GM21423 (cell line): Measurements from ENCODE around the gene SSR1.
"Not testable (repeated sequence)": the region's sequence is repeated elsewhere in the genome, so short reads cannot be mapped to it uniquely, and the experiment has no call there.

Experiments used
- ATAC-seq: cut with Tn5 transposase; IDR thresholded peaks from one replicate; pipeline ENCODE4 v1.9.1; 2021; ENCODE audit warnings: mild to moderate bottlenecking, moderate library complexity; ENCODE audit not compliant: unreplicated experiment

Gene SSR1

DNA sequence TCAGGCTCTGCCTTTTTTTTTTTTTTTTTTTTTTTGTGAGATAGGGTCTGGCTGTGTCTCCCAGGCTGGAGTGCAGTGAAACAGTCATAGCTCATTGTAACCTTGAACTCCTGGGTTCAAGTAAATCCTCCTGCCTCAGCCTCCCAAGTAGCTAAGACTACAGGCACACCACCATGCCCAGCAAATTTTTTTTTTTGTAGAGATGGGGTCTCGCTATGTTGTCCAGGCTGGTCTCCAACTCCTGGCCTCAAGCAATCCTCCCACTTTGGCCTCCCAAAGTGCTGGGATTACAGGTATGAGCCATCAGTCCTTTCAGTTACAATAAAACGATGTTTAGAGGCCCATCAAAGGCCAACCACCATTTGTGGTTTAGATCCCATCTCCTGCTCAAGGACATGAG lies 6.4 kb upstream of the SSR1 start:
- not testable (repeated sequence) for ATAC-seq

DNA sequence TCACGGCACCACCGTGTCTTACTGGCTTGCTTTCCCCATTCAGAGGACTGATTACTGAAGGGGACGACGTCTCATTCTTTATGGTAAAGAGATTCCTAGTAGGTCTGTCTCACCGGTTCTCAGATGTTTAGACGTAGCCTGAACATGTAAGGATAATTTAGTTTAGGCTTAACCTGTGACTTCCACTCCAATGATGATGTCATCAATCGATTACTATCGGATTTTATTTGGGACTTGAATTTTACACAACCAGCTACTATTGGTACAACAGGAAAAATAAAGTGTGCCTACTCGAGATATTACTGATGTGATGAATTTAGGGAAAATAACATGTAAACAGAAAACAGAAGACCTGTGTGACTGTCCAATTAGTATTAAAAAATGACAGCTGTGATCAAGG lies 4.5 kb upstream of the SSR1 start:
- ATAC-seq, result no peak

DNA sequence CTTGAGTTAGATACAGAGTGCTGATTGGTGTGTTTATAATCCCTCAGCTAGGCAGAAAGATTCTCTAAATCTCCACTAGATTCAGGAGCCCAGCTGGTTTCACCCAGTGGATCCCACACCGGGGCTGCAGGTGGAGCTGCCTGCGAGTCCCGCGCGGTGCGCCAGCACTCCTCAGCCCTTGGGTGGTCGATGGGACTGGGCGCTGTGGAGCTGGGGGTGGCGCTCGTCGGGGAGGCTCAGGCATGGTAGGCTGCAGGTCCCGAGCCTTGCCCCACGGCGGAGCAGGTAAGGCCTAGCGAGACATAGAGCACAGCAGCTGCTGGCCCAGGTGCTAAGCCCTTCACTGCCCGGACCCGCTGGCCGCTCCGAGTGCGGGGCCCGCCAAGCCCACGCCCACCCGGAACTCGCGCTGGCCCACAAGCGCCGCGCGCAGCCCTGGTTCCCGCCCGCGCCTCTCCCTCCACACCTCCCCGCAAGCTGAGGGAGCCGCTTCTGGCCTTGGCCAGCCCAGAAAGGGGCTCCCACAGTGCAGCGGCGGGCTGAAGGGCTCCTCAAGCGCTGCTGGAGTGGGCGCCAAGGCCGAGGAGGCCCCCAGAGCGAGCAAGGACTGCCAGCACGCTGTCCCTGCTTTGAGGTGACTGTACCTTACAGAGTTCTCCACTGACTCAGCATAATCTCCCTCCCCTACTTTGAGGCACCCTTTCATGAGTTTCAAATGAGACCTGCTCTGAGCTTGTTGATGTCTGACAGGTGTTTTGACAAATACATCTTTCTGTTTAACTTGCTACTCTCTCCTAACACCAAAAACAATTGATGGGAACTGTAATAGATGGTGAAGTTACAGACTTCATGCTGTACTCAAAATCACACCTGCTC lies 3.9 kb upstream of the SSR1 start:
- ATAC-seq, result no peak

DNA sequence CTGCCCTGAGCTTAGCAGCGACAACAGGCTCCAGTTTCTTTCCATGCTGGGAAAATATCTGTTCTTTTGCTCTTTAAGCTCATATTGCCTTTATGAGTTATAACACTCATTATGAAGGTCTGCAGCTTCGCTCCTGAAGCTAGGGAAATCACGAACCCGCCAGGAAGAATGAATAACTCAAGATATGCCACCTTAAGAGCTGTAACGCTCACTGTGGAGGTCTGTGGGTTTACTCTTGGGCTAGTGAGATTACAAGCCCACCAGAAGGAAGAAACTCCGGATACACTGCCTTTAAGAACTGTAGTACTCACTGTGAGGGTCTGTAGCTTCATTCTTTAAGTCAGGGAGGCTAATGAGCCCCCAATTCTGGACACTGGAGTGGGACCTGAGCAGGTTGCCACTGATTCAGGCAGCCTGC lies 3.0 kb upstream of the SSR1 start:
- ATAC-seq, result no peak

DNA sequence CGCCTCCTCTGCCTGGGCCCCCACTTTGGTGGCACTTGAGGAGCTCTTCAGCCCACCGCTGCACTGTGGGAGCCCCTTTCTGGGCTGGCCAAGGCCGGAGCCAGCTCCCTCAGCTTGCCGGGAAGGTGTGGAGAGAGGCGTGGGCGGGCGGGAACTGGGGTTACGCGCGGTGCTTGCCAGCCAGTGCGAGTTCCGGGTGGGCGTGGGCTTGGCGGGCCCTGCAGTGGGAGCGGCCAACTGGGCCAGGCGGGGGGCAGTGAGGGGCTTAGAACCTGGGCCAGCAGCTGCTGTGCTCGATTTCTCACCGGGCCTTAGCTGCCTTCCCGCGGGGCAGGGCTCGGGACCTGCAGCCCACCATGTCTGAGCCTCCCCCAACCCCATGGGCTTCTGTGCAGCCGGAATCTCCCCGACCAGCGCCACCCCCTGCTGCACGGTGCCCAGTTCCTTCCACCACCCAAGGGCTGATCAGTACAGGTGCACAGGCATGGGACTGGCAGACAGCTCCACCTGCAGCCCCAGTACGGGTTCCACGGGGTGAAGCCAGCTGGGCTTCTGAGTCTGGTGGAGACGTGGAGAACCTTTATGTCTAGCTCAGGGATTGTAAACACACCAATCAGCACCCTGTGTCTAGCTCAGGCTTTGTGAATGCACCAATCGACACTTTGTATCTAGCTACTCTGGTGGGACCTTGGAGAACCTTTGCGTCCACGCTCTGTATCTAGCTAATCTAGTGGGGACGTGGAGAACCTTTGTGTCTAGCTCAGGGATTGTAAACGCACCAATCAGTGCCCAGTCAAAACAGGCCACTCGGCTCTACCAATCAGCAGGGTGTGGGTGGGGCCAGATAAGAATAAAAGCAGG lies 2.3 kb upstream of the SSR1 start:
- not testable (repeated sequence) for ATAC-seq

DNA sequence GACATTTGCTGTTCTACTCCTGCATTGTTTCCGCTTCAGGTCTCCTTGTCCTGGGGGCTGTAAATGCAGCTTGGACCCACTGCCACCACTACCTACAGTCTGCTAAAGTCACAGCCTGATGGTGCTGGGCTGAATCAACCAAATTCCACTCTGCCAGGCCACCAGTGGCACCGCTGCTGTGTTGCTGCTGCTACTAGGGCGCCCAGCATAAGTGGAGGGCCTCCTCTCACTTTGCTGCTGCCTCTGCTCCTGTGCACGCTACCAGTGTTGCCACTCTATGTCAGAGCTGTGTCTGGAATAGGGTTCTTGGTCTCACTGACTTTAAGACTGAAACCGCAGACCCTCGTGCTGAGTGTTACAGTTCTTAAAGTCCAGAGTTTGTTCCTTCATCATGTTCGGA lies 1.4 kb upstream of the SSR1 start:
- no peak for ATAC-seq

DNA sequence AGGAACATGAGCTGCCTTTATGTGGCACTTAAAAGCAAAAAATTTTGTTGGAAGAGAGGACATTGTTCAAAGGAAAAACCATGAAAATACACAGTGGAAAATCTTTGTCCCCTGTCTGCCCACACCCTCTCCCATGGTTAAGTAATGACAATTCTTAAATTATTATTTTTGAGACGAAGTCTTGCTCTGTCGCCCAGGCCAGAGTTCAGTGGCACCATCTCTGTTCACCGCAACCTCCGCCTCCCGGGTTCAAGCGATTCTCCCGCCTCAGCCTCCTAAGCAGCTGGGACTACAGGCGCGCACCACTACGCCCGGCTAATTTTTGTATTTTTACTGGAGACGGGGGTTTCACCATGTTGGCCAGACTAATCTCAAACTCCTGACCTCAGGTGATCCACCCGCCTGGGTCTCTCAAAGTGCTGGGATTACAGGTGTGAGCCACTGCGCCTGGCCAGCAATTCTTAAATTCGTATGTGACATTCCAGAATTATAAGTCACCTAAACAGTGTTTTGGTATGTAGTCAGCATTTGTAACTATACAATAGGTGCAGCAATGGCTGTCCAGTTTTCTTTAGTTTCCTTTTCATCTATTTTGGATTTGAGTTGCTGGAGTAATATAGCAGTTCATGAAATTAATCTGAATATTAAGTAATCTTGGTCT lies 636 bp upstream of the SSR1 start:
- ATAC-seq, result no peak

DNA sequence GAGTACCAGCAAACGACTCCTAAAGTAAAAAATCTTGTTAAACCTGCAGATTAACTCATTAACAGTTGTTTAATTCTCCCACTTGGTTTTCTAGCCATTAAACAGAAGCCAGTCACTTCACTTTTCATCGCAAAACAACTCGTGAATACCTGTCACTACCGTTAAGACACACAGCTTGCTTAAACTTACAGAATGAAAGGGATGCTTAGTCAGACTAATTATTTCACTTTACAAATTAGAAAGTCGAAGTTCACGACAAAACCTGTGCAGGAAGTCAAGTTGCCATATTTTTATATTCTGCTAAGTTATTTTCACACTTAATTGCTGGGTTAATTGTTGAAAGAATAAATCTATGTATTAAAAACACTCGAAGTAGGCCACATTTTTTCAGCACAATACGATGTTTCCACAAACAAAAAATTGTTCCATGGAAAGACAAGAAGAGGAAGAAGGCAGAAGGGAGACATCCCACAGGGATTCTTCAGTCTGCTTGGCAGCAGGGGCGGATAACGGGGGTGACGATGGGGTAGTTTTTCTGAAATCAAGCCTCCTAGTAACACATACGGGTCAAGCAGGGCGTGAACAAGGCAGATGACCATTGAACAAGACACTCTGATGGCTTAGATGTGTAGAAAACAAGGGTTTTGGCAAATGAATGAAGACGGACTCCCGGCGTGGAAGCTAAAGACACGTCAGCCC lies 933 bp downstream of the SSR1 start:
- ATAC-seq, result no peak

DNA sequence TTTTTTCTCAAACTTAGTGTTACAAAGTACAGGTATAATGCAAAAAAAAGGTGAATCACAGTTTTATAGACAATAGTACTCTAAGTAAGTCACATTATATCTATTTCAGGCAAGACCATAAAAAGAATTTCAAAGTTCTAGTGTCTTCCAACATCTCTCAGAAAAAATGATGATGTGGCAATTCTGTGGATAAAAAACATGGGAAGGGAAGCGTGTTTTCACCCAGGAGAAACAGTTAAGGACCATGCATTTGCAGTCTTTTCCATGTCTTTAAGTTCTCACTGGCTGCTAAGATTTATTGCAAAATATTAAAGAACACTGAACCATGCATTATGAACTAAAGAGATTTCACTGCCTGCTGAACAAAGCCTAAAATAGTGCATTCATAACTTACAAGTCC lies 1.8 kb downstream of the SSR1 start:
- no peak for ATAC-seq

DNA sequence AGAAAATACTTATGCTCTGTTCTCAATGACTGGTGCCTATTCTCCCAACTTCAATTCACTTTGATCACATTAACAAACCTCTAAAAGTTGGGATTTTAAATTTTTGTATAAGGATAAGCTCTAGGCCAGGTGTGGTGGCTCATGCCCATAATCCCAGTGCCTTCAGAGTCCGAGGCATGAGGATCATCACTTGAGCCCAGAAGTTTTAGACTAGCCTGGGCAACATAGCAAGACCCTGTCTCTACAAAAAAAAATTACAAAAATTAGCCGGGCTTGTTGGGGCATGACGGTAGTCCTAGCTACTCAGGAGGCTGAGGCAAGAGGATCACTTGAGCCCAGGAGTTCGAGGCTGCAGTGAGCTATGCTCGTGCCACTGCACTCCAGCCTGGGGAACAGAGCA lies 3.9 kb downstream of the SSR1 start:
- ATAC-seq, result no peak

DNA sequence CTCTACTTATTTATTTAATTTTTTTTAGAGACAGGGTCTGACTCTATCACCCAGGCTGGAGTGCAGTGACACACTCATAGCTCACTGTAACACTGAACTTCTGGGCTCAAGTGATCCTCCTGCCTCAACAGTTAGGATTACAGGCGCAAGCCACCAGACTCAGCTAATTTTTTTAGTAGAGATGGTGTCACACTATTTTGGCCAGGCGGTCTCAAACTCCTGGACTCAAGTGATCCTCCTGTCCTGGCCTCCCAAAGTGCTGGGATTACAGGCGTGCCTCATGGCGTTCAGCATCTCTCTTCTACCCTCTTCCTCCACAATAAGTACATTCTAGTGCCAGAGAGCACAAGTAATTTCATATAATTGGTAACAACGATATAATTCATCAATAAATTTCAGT lies 5.5 kb downstream of the SSR1 start:
- ATAC-seq, result no peak

DNA sequence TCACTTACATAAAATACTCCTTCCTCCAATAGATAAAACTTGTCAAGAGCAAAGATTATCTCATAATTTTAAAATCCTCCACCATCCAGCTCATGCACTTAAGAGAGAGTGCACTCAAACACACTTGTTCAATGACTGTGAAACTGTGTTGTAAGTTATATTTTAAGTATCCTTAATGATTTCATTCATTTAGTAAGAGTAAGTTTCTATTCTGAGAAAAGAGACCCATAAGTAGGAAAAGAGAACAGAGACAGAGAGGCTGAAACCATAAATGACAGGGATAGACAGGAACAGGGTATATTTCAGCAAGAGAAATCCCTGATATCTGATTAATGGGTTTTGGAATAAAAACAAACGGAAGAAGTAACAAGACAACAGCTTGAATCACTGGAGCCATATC lies 8.2 kb downstream of the SSR1 start:
- ATAC-seq, result no peak

DNA sequence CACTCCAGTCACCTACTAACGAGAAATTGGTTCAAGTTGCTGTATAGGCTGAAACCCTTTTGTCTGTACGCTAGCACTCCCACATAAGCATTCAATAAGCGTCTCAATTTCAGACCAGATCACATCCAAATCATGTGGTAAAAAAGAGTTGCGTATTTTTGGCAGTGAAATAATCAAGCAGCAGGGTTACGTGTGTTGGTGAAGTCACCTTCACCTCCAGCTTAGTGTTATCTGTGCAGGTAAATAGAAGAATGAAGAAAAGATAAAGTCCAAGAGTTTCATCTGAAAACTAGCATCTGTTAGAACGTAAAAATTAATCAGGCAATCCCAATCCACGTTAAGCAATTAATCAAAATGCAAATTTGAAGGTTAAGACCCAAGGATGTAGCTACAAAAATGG lies 11.3 kb downstream of the SSR1 start:
- ATAC-seq, result no peak

DNA sequence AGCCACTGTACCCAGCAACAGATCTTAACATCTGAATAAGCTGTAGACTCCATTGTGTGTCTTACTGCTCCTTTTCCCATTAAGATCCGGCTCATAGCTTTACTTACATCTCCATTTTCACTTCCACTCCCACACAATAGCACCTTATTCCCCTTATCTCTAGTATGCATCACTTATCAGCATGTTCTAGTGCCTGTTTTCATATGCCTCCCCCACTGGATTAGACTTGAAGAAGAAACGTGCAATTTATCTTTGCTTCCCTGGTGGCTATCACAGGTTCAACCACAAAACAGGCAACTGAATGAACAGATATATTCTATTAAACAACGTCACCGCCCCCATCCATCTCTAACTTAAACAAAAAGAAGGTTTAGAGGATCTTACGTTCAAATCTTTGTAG lies 12.1 kb downstream of the SSR1 start:
- ATAC-seq, result no peak

DNA sequence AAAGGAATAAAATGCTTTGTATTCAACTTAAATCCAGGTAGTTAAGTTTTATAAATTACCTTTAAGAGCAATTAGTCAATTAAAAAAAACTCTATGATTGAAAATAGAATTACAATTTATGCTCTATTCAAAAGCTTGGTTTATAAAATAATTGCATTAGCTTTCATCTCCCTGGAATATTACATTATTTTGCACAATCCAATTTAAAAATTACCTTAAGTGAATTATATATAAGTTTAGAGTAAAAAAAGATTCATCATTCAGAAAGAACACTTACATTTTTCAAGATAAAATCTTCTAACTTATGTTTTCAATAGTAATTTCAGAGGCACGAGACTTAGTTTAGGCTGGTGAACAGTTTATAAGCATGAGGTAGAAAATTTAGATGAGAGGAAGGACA lies 14.9 kb downstream of the SSR1 start:
- no peak for ATAC-seq

DNA sequence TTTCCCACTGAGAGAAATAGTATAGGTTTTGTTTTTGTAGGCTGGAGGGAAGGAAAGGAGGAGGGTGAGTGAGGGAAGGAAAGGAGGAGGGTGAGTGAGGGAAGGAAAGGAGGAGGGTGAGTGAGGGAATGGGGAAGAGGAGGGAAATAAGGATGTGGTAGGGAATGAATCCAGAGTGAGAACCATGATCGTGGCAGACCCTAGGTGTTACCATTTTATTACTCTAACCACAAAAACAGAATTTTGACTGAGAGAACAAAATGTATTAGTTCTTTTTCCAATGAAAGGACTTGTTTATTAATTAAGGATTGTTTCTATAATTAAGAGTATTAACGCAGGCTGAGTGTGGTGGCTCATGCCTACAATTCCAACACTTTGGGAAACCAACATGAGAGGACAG lies 16.4 kb downstream of the SSR1 start:
- no peak for ATAC-seq

DNA sequence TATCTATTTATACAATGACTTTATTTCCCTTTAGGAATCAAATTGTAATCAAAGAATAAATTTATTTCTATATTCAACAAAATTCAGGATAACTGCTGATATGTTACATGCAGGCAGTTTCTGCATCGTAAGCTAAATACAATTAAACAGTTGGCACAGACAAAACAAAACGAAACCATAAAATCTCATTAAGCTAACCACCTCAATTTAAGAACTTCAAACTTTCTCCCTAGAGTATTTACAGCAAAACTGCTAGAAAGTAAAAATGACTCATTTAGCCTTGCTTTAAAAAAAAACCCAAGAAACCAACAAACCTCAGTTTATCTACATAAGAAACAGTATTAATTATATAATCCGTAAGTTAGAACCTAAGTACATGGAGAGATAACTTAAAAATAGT lies 17.1 kb downstream of the SSR1 start:
- ATAC-seq, result no peak

DNA sequence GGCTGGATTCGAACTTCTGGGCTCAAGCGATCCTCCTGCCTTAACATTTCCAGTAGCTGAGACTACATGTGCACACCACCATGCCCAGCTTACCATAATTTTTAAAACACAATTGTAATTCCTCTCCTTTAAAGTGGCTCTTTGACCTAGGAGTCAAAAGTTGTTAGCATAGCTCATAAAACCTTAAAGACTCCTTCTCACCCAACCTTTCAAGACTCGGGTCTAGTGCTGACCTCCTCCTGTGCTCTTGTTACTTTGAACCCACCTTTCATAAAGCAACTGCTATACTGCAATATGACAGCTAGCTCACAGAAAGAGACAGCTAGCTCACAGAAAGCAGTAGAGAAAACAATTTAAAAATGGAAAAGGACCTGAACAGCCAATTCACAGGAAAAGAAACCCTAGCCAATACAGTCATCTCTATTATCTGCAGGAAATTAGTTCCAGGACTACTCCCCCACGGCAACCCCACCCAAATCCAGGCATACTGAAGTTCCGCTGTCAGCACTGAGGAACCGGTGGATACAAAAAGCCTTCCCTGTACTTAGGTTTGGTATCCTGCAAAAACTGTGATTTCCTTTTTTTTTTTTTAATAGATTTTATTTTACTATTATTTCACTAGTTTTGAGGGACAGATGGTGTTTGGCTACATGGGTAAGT lies 20.3 kb downstream of the SSR1 start:
- ATAC-seq, result no peak

DNA sequence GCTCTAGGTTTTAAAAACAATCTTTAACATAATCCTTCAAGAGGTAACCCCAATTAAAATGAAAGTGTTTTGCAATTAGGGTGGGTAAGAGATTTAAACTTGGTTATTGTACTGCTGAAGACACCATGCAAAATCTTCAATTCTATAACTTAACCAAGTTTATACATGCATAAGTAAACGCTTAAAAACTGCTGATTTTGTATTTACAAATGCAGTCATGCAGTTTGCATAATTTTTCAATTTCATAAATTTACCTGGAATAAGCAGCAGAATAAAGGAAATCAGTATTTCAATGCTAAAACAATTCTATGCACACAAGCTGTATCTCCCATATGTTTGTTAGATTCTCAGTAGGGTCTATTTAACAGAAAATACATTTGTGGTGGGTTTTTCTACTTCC lies 22.9 kb downstream of the SSR1 start:
- no peak for ATAC-seq

DNA sequence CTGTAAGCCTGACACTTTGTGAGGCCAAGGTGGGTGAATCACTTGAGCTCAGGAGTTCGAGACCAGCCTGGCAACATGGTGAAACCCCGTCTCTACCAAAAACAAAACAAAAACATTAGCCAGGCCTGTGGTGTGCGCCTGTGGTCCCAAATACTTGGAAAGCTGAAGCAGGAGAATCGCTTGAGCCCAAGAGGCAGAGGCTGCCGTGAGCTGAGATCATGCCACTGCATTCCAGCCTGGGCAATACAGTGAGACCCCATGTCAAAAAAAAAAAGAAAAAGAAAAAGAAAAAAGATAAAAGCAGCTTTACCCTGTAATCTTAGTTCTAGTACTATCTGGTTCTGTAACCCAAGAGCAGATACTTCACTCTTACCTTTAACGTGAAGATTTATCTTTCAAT lies 27.6 kb downstream of the SSR1 start:
- no peak for ATAC-seq

DNA sequence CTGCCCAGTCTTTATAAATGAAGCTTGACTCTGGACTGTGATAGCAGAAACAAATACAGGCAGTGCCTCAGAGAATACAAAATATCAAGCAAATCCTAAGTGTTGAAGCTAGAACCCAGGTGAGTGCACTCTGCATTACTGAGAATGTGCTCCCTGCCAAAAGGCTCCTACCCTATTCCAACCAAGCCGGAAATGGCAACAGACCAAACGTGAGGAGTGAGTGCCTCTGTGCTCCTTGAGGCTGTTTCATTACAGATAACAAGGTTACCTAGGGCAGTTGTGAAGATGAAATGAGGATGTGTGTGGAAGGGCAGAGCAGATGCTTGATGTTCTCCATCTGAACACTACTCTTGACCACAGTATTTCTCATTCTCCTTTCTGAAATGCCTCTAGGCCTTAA lies 29.3 kb downstream of the SSR1 start:
- ATAC-seq, result no peak
